Stimulated activated CD4-positive, alpha-beta T cell treated with anti-CD3 and anti-CD28 coated beads, TNF-alpha, amount 100 ng/mL, for 48 hours (primary cell): ENCODE results near the gene PGAM2.

Source experiments
- DNase-seq, 3 donors: peaks; one replicate each; pipeline ENCODE4 v3.0.0-alpha.2; 2020; ENCODE audit warnings: low read depth in 3 of 3

Gene PGAM2

DNA sequence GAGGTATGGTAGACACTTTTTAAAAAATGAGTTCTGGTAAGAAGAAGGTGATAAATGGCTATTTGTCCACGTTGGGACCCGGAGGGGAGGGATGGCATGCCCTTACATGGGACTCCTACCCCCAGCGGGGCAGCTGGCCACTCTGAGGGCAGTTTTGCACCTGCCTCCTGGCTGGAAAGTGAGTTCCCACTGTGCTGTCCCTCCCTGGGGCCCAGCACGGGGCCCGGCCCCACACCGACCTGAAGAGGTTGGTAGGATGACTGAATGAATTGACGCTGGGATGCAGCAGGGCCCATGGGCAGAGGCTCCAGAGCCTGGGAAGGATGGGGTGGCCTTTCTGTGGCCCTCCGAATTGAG, 38.2 kb upstream of the PGAM2 start:
- no peak for DNase-seq

DNA sequence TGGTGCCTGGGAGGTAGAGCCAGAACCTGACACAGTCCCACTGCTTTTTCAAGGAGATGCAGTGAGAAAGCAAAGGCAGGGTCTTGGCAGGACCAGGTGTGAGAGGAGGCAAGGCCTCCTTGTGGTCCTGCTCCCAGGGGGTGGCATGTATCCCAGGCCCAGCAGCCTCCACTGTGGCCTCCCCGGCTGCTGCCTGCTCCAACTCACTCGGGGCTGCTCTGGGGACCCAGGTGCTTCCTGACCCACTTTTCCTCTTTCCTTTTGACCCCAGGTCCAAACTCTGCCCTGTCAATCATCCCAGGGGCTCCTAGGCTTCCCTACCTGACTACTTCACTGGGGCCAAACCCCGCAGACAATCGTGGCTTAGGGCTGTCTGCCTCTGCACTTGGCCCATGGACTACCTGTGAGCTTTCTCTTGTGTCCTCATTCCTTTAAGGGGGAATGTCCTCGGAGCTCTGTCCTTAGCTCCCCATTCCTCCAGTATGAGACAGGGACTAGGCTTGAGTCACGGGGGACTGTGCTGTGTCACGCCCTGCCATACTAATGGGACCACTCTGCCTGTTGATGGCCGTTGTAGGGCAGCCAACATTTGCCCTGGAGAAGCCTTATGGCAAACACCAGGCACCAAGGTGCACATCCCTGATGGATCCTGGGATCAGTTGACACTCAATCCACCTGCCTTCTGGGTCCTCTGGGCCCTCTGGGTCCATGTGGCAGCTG, 37.6 kb upstream of the PGAM2 start:
- DNase-seq, result no peak

DNA sequence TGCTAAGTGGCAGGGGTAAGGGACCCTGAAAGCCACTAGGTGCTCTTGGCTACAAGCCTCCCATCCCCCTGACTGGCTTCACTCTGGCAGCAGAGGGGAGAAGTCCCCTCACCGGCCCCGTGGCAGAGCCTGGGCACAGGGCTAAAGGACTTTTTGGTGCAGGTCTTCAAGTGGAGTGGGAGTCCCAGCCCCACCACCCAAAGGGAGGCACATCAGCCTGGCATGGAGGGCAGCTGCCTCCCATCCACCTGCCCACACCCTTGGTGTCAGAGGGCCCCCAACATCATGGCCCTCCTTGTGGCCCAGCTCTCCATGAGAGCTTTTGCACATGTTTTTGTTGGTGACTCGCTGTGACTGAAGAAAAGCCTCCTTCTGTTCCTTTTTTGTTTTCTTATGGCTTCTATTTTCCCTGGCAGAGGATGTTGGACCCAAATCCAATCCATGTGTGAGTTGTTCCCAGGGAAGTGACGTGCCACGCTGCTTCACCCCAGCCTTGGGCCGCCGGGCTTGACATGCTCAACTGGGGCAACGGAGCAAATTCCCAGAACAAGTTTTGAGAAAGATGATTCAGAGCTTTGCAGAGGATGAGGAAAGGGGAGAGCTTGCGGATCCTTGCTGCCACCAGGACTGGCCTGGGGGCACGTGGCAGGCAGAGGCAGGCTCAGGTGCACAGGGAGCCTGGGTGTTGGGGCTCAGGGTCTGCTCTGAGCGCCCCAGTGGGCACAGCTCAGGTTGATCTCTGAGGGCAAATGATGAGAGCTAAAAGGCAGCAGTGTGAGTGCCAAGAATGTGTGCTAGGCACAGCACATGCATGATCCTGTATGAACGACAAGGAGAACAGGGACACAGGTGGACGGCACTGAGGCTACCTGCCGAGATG, 36.8 kb upstream of the PGAM2 start:
- DNase-seq, result no peak

DNA sequence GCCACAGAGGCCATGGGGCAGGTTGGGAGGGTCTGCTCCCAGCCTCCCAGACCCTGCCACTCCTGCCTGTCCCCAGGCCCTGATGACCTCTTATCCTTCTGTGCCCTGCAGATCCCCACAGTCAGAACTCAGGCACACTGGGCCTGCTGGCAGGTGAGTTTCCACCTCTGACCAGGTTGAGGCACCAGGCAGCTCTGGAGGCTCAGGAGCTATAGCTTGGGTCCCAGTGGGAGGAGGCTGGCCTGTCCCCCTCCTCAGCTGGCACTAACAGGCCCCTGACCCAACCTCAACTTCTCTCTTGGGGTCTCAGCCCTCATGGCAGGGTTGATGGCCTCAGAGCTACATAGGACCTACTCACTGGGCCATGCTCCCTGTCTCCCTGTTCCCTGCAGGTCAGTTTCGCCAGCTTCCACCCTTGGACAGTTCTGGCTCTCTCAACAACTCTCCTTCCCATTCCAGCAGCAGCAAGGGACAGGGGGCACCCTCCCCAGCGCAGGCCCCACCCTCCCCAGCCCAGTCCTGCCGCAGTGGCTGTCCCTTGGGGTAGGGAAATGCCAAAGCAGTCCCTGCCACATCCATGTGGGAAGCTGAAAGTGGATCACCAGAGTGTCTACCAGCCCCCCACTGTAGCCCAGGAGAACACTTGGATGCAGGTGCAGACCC, 36.1 kb upstream of the PGAM2 start:
- no peak for DNase-seq

- no peak for DNase-seq
Observed at GRCh38 chr7:44100458-44101302, 35.3 kb upstream of the PGAM2 start.

GRCh38 chr7:44099669-44100068, 34.3 kb upstream of the PGAM2 start:
- no peak for DNase-seq

DNA sequence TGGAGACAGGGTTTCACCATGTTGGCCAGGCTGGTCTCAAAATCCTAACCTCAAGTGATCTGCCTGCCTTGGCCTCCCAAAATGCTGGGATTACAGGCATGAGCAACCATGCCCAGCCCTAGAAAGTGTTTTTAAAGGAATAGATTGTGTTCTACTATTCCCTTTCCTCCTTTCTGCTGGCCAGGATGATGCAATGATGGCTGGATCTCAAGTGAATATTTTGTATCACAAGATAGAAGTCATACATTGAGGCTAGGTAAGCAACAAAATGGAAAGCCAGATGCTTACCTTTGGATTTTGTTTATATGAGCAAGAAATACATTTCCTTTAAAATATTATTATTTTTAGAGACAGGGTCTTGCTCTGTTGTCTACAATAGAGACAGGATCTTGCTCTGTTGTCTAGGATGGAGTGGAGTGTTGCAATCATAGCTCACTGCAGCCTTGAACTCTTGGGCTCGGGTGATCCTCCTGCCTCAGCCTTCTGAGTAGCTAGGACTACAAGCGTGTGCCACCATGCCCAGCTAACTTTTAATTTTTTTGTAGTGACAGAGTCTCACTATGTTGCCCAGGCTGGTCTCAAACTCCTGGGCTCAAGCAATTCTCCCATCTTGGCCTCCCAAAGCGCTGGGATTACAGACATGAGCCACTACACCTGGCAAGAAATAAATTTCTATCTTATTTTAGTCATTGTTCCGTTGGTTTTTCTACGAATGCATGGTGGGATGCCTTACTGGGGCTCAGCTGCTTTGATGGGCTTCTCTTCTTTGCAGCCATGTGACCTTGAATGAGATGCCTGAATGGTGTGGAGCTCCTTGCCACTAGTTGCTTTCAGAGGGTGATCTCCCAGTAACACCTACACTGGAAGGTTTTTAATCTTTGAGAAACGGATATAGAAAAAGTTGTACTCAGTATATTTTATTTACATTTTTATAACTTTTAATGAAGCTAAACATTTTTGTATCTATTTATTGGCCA, 33.0 kb upstream of the PGAM2 start:
- no peak for DNase-seq

DNA sequence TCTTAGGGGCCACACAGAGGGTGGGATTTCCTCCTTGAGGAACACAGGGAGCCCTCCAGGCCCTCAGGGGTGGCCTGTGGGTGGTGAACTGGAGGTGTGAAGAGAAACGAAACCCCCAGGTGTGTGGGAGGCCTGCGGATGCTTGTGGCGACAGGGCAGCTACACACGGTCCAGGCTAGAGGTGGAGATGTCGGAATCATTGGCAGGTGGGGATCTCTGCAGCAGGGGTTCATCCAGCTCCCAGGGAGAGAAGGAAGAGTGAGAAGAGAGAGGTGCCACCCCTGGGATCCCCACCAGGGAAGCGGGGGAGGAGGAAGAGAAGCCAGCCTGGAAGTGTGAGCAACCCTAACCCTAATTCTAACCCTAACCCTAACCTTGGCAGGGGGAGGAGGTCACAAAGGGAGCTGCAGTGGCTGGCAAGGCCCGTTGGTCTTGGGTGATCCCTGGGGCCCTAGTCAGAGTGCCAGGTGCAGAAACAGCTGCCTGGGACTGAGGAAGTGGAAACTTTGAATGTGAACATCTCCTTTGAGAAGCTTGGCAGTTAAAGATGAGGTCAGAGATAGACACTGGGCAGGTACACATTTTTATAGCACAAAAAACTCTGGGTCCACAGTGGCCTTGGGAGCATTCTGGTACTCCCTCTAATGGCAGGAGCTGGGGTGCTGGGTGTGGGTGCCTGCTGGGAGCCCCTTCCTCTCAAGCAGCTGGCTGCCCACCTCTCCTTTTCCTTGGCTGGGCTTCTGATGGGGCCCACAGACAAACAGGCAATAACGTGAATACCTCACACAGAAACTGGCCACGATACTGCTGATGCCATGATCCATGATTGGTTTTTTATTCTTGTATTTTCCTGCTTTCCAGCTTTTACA, 31.9 kb upstream of the PGAM2 start:
- no peak for DNase-seq

DNA sequence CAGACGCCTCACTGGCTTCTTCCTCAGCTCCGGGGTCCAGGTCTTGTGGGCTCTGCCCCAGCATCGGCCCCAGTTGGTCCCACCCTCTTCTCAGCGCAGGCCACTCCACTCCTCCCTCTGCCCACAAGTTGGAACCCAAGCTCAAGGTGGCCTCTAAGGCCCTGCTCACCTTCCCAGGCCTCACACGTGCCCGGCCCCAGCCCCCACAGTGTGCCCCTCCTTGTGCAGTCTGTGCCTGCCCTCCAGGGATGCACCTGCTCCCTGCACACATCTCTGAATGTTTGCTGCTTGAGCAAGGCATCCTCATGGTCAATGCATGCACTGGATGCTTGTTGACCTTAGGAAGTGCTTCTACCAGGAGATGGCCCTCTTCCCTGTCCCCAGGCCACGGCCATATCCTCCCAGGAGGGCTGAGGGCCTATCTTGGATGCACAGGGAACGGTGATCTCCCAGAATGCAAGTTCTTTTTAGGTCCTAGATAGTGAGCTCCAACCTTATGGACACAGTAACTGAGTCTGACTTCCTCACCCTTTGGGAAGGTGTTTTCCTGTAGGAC, 31.0 kb upstream of the PGAM2 start:
- no peak for DNase-seq

DNA sequence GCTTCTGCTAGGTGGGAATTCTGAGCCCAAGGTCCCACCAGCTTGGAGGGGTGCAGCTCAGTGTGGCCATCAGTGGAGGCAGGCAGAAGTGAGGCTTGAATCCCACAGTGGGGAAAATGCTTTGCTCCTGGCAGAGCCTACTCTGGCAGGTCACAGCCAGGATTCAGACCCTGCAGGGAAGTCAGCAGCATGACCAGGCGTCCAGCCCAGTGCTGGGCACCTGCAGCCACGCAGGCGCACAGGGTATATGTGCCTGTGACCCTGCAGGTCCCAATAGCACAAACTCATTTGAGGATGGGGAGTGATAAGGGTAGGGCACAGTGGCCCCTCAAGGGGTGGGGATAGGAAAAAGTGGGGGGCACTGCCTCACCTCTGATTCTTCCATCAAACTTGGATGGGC, 30.4 kb upstream of the PGAM2 start:
- no peak for DNase-seq

DNA sequence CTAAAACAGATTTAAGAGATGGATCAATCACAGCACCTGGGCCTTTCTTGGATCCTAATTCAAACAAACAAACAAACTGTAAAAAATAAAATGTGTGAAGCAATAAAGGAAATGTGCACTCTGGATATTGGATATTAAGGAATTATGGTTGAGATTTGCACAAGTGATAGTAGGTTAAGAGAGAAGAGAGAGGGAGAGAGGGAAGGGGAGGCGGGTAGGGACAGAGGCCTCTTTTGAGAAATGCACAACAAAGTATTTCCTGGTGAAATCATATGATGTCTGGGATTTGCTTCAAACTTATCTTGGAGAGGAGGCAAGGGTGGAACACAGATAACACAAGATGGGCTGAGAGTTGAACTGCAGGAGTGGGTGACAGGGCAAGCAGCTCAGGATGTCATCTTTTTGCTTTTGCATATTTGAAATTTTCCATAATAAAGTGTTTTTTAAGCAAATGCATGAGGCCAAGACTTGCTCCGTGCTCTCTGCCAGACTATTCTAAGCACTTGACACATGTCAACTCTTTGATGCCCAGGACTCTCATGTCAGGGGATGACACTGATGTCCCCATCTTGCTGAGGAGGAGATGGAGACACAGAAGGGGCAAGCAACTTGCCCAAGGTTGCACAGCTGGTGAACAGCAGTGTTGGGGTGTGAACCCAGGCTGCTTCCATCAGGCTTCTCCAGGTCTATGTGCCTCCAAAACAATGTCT, 29.7 kb upstream of the PGAM2 start:
- no peak for DNase-seq

GRCh38 chr7:44094365-44094764, 29.0 kb upstream of the PGAM2 start:
- DNase-seq, result no peak

GRCh38 chr7:44093102-44093641, 27.8 kb upstream of the PGAM2 start:
- DNase-seq, result no peak

DNA sequence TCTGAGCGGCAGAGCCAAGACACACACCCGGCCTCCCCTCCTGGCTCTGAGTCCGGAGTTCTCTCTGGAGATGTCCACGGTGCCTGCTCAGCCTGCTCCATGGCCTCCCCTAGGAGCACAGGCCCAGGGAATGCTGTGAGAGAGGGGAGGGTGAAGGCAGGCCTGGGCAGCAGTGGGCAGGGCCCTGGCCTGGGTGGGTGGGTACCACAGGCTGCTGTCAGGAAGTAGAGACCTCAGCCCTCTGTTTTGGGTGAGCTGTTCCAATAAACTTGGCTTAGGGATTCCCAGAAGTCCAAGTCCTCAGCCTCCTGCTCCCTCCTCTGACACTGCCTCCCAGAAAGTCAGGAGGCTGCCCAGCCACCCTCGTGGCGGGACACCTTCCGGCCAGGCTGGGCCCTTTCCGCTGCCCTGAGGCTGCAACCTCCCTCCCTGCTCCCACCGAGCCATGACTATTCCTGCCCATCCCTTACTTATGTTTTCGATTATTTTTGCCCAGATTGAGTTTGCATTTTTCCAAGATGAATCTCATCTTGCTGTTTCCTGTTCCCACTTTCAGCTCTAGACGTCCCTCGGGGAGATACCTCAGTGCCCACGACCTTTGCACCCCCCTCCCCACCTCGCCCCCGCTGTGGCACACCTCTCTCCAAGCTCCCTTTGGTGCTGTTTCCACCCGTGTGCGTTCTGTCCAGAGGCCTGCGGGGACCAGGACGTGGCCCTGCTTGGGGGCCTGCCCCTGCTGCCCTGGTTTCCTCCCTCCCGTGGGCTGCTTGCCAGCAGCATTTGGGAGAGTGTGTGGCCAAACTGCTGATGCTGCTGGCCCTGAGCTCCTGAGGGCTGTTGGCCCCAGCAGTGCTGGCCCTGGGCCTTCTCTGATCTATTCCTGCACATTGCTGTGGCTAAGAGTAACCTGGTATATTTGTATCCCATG, 22.8 kb upstream of the PGAM2 start:
- DNase-seq, result no peak

- DNase-seq, result no peak
Observed at GRCh38 chr7:44086627-44087026, 21.3 kb upstream of the PGAM2 start.

DNA sequence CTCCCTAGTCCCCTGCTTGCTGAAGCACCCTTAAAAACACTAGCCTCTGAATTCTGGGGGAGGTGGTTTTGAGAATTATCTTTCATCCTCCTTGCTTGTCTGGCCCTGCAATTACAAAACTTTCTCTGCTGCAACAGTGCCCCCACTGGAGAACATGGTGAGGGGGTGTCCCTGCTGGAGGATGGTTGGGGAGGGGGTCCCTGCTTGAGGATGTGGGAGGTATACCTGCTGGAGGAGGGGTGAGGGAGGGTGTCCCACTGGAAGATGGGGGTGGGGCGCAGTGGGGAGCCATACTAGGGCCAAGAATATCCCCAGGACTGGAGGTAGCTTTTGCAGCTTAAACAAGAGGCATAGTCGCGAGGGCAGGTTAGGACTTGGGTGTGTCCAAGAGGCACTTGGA, 20.2 kb upstream of the PGAM2 start:
- DNase-seq, result no peak

- DNase-seq, result no peak
Observed at GRCh38 chr7:44084701-44085100, 19.3 kb upstream of the PGAM2 start.
